Measurements from ENCODE around the gene CEP295NL. TPM values are rescaled to one million over a fixed set of nuclear protein-coding genes. Genes with fewer than 3 reads are reported as not detected.

The CEP295NL gene
- total RNA-seq, 1 experiment from 2014 or later = 1.5 TPM

DNA sequence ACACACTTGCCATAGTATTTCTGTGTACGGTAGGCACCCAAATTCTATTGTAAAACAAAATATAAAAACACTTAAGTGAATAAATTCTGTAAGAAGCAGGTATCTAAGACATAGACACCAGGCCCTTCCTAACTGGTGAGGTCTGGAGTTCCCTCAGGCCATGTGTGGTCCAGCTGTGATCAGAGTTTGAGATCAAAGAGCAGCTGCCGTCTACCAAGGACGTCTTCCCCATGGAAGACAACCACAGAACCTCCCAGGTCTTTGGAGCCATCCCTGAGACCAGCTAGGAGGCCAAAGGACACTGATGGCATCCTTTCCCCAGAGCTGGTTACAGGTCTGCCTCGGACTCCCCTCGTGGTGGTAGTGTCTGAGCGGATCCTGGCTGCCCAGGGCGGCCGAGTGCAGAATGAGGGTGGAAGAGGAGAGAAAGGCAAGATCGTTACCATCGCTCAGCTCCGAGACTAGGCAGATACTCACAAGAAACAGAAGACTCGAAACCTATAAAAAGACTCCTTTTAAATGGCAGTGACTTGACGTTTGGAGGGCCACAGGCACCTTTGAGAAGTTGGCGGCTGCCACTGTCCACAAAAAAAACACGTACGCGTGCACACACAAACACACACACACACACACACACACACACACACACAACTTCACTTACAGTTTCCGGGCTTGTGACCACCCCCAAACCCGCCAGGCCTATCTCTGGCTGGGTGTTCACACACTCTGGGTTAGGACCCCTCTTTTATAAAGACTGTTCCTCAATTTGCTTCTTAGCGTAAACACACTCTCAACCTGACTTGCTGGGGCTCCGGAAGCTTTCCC is 14.7 kb upstream of the CEP295NL start:
- no peak for TF ChIP-seq EZH2 (IDR thresholded peaks at IDR 0.05; ENCODE audit: borderline replicate concordance, low read depth, low read length, poor library complexity, severe bottlenecking)
- TF ChIP-seq, protein P1, sequence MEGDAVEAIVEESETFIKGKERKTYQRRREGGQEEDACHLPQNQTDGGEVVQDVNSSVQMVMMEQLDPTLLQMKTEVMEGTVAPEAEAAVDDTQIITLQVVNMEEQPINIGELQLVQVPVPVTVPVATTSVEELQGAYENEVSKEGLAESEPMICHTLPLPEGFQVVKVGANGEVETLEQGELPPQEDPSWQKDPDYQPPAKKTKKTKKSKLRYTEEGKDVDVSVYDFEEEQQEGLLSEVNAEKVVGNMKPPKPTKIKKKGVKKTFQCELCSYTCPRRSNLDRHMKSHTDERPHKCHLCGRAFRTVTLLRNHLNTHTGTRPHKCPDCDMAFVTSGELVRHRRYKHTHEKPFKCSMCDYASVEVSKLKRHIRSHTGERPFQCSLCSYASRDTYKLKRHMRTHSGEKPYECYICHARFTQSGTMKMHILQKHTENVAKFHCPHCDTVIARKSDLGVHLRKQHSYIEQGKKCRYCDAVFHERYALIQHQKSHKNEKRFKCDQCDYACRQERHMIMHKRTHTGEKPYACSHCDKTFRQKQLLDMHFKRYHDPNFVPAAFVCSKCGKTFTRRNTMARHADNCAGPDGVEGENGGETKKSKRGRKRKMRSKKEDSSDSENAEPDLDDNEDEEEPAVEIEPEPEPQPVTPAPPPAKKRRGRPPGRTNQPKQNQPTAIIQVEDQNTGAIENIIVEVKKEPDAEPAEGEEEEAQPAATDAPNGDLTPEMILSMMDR (conservative IDR thresholded peaks at IDR 0.05; ENCODE audit: low read depth, low read length) = no peak
- no peak for DNase-seq (ENCODE audit: low spot score)
- no peaks in the 10 kb centered on the region for H3K27me3 ChIP-seq (replicated peaks; ENCODE audit: insufficient read depth, low read depth, low read length, poor library complexity)
- intact Hi-C loops (cut with micrococcal nuclease; ENCODE audit: unreplicated experiment) = no loop called here
- BruUV-seq (replicated peaks) = no TSS peak
- no peaks in the 10 kb centered on the region for H3K9me3 ChIP-seq (ENCODE audit: low read depth, low read length, poor library complexity, severe bottlenecking)
- no peaks in the 10 kb centered on the region for H3K4me1 ChIP-seq (ENCODE audit: insufficient read depth, low read length, poor library complexity, severe bottlenecking)
- no peak overlapping the region for H3K27ac ChIP-seq (ENCODE audit: low read depth, low read length, poor library complexity, severe bottlenecking)
- POLR2A ChIA-PET (ENCODE audit: low non-redundant PET) = no interaction called here
- H3K36me3 ChIP-seq (ENCODE audit: insufficient read depth, low read length, poor library complexity, severe bottlenecking) = no peaks in the 10 kb centered on the region
- CTCF ChIA-PET = no interaction called here
- no peak overlapping the region for H3K4me3 ChIP-seq (ENCODE audit: low read depth, low read length, poor library complexity, severe bottlenecking)

GRCh38 chr17:78915872-78916632 is 13.1 kb upstream of the CEP295NL start:
- Histone ChIP-seq H3K27ac (ENCODE audit: low read depth, low read length, poor library complexity, severe bottlenecking) (peak overlapping the region; percentile 17), H3K9me3 (ENCODE audit: low read depth, low read length, poor library complexity, severe bottlenecking) (no peaks in the 10 kb centered on the region), H3K27me3 (replicated peaks; ENCODE audit: insufficient read depth, low read depth, low read length, poor library complexity) (no peaks in the 10 kb centered on the region), H3K4me3 (ENCODE audit: low read depth, low read length, poor library complexity, severe bottlenecking) (no peak overlapping the region), H3K36me3 (ENCODE audit: insufficient read depth, low read length, poor library complexity, severe bottlenecking) (no peaks in the 10 kb centered on the region), H3K4me1 (ENCODE audit: insufficient read depth, low read length, poor library complexity, severe bottlenecking) (no peaks in the 10 kb centered on the region)
- POLR2A ChIA-PET (ENCODE audit: low non-redundant PET) = no interaction called here
- intact Hi-C loops (cut with micrococcal nuclease; ENCODE audit: unreplicated experiment) = no loop called here
- no peak for TF ChIP-seq EZH2 (IDR thresholded peaks at IDR 0.05; ENCODE audit: borderline replicate concordance, low read depth, low read length, poor library complexity, severe bottlenecking)
- TF ChIP-seq, protein P1 (conservative IDR thresholded peaks at IDR 0.05; ENCODE audit: low read depth, low read length) = no peak
- CTCF ChIA-PET = no interaction called here
- BruUV-seq (replicated peaks) = no TSS peak
- no peak for DNase-seq (ENCODE audit: low spot score)

GRCh38 chr17:78913115-78913514 is 10.1 kb upstream of the CEP295NL start:
- no peak overlapping the region for H3K27ac ChIP-seq (ENCODE audit: low read depth, low read length, poor library complexity, severe bottlenecking)
- H3K9me3 ChIP-seq (ENCODE audit: low read depth, low read length, poor library complexity, severe bottlenecking) = no peaks in the 10 kb centered on the region
- ChIA-PET CTCF (no interaction called here), POLR2A (ENCODE audit: low non-redundant PET) (no interaction called here)
- H3K4me3 ChIP-seq (ENCODE audit: low read depth, low read length, poor library complexity, severe bottlenecking) = no peak overlapping the region
- intact Hi-C loops (cut with micrococcal nuclease; ENCODE audit: unreplicated experiment) = no loop called here
- TF ChIP-seq, protein P1 (conservative IDR thresholded peaks at IDR 0.05; ENCODE audit: low read depth, low read length) = no peak
- TF ChIP-seq EZH2 (IDR thresholded peaks at IDR 0.05; ENCODE audit: borderline replicate concordance, low read depth, low read length, poor library complexity, severe bottlenecking) = no peak
- BruUV-seq (replicated peaks) = no TSS peak
- no peak for DNase-seq (ENCODE audit: low spot score)
- no peaks in the 10 kb centered on the region for H3K27me3 ChIP-seq (replicated peaks; ENCODE audit: insufficient read depth, low read depth, low read length, poor library complexity)
- no peaks in the 10 kb centered on the region for H3K4me1 ChIP-seq (ENCODE audit: insufficient read depth, low read length, poor library complexity, severe bottlenecking)
- no peaks in the 10 kb centered on the region for H3K36me3 ChIP-seq (ENCODE audit: insufficient read depth, low read length, poor library complexity, severe bottlenecking)
